COR-L47 (cell line): Measurements from ENCODE around the gene GRIK3.
"Not testable (repeated sequence)": the region's sequence is repeated elsewhere in the genome, so short reads cannot be mapped to it uniquely, and the experiment has no call there.

ENCODE experiments used
- DNase-seq: peaks from one replicate; lab custom pipeline; 2025; lab: John Stamatoyannopoulos, UW

GRIK3 gene

DNA sequence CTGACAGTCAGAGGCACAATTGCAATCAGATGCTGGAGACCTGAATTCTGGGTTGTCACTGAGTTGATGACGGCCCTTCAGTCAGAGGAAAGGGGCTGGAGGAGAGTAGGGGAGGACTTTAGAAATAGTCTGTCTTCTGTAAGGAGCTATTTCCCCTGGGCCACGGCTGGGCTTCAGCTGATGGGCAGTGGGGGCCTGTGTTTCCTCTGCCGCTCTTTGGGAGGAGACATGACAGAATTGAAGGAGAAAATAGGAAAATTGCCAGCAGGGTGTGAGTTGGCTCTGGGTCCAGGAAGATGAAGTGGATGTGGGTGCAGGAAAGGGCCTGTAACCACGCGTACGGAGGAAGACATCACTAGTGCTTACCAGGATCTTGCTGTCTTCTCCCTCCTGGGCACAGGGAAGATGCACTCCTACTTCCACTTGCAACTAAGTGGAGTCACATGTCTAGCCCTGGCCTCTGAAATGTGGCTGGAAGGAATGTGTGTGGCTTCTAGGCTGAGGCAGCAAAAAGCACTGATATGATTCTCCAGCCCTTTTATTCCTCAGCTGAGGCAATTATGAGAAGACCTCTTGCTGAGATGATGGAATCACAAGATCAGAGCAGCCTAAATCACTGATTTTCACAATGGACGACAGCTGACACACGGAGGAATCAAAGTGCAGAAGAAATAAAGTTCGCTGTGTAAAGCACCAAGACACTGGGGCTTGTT lies 250.0 kb downstream of the GRIK3 start:
- DNase-seq: no peak

DNA sequence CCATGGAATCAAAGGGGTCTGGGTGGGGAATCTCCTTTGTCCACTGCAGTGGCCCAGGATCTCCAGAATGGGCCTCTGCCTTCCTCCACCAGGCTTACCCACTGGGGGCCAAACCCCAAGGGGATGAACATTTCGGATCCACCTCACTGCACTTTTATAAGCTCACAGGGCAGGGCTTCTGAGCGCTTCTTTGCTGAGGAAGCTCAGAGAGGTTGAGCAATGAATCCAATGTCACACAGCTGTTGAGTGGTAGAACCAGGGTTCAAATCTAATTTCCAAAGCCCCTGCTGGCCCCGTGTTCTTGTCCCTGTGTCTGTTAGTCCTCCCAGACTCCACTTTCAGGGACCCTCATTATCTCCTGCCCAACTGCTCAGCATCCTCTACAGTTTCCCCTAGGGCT lies 250.8 kb downstream of the GRIK3 start:
- no peak for DNase-seq

DNA sequence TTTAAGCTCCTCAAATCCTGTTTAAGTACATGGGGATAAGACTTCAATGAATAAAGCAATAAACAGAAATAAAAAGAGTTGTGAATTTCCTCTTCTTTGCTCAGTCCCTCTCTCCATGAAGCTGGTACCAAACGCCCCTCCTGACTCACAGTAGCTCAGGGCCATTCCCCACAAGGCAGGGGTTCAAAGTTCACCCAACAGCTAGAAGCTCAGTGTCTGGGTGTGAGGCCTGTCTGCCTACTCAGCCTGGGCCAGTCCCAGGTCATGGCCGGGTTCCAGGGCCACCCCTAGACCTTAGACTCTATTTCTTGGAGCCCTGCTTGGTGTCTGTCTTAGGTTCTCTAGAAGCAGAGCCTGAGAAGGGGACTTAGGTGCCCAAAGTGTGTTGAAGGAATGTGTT lies 251.5 kb downstream of the GRIK3 start:
- no peak for DNase-seq

DNA sequence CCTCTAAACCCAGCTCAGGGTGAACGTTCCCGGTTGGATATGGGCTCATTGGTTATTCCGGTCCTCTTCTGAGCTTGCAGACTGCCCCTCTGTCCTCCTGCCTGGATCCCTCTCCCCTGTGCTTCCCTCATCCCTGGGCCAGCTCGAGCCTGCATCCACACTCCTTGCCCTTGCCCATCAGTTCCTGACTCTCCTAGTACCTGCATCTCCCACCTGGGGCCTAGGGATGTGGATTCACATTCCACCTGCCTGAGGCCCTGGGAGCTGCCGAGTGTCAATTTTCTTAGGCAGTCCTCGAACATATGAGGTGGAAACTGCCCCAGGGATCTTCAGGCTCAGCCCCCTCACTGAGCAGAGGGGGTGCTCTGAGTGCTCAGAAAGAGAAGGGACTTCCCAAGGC lies 252.2 kb downstream of the GRIK3 start:
- no peak for DNase-seq

DNA sequence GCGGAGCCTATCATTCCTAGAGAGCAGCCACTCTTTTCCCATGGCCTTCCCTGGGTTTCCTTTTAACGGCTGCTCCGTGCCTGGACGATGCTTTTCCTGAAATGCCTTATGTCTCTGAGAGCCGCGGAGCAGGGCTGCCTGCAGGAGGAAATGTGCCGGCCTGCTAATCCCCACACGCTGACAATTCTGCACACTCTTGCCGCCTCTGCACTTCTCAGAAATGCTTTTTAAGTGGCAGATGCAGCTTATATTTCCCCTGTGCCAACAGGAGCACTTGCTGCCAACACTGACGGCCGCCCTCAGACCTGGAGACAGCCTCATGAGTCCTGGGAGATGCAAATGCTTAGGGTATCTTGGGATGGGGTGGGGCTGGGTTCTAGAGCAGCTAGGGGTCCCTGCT lies 253.2 kb downstream of the GRIK3 start:
- no peak for DNase-seq

DNA sequence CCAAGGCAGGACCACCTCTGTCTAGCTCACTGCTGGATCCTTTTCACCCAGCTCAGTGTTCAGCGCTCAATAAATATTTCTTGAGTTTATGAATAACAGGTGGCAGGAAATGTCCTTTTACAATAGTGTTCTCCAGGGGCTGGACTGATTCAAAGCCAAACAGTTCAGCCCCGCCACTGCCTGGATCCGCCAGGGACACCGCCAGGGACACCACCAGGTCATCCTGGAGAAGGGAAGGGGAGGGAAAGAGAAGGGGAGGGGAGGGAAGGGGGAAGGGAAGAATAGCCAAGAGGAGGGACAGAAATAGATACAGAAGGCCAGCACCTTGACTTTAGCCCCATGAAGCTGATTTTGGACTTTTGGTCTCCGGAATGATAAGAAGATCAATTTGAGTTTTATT lies 255.6 kb downstream of the GRIK3 start:
- DNase-seq: peak; percentile 59

DNA sequence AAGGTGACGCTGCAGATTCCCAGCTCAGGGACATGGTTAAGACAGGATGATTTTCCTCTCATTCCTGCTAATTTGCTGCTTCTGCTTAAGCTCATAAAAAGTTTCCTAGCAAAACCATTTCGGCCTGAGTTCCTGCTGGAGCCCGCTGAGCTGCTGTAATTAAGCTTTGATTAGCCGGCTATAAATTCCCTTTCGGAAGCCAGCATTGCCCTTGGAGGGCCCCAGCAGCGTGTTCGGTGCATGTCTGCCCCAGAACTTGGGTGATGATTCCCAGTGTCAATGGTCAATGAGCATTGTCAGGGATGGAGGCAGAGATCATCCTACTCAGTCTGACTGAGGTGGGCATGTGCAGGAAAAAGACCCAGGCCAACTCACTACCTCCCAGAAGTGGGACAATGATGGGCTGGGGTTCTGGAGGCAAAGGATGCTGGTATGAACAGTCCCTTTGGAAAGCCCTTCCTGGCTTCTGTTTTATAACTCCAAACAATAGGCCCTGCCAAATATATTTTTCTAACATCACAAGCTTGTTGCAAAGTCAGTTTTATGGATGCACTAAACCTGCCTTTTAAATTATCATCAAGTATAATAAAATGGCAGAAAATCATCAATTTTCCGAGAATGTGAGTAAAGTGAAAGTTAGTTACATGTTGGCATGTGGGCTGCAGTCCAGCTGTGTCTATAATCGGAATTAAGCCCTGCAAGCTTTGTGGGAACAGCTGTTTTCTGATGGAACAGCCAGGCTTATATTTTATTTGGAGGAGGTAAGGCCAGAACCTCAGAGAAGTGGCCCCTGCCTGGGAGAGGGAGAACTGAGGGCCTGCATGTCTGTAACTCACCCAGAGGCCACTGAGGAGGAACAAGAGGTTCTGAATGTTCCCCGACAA lies 257.1 kb downstream of the GRIK3 start:
- no peak for DNase-seq

DNA sequence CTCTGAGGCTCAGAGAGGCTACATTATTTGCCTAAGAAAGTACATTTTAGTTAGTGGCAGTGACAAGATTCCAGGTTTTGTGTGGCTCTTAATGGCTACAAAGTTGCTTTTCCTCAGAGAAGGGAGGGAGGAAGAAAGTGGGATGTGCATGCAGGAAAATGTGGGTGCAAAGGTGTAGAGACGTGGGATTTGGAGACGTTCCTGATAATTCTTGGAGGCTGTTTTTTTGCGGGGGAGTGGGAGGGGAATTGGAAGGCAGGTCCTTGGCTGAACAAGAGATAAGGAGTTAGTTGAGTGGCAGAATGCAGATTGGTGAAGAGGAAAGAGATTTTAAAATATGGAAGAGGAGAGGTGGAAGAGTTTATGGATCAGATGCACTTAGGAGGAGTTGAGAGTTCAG lies 258.1 kb downstream of the GRIK3 start:
- no peak for DNase-seq

DNA sequence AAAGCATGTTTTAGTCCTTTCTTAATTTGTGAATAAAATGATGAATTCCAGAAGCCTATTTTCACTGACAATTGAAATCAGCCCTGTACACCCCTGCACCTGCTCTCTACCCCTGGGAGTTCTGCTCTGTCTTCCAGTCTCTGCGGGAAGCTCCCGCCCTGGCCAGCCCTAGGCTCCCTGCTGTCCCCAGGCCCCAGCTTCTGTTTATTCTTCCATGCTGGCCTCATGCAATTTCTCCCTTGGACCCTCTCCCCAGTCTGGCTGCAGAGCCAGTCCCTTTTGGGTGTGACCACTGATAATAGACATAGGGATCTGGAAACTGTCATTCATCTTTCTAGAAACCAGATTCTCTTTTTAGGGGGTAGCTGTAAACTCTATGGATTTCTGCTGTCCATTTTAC lies 258.6 kb downstream of the GRIK3 start:
- peak; percentile 90 for DNase-seq

DNA sequence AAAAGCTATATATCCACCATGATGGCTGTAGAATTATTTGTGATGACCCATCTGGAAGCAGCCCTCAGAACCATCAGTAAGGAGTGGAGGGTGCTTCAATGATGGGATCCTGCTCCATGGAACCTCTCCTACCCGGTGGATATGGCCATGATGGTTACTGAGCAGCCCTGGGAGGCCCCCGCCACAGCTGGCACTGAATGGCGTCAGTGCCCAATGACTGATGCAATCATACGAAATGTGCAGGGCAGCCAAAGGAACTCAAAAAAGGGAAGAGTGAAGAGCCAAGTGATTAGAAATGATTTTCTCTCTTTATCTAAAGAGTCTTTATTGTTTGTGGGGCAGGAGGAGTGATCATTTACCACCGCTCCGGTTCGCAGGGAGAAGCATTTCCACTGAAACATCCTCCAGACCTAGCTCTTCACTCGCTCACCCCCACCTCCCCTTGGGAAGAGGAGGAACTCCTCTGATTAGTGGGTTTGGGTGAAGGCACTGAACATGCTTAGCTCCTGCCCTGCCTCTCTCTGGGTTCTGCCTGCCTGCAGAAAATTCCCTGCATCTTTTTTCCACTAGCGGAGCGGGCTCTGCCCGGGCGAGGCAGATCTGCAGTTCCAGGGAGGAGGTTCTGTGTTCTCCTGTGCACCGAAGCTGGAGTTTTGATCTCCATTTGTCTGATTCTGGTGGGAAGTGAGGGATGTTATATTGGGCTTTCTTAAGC lies 260.3 kb downstream of the GRIK3 start:
- DNase-seq: no peak

DNA sequence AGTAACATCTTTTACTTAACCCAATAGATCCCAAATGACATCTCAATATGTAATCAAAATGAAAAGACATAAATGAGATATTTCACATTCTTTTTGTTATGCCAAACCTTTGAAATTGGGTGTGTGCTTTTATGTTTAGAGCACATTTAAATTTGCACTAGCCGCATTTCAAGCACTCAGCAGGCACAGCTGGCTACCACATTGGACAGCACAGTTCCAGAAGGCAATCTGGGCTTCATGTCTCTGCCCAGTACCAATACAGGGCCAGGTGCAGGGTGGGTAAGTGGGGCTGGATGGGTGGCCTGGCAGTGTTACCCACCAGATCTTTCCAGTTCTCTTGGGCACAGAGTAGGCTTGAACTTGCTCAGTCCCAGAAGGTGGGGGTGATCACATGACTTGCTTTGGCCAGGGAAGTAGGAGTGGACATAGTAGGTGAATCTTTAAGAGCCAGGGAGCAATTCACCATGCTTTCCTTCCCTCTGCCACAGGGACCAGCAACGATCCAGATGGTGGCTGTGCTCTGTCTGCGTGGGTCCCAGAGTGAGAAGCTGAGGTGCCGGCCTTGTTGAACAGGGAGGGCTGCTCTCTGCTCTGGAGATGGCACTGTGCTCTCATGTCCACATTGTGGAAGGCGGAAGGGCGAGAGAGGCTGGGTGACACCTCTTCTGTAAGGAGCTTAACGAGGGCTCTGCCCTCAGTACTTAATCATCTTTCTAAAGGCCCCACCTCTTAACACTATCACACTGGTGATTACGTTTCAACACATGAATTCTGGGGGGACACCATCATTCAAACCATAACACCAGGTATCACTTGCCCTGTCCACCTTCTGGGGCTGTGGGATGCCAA lies 261.4 kb downstream of the GRIK3 start:
- no peak for DNase-seq

DNA sequence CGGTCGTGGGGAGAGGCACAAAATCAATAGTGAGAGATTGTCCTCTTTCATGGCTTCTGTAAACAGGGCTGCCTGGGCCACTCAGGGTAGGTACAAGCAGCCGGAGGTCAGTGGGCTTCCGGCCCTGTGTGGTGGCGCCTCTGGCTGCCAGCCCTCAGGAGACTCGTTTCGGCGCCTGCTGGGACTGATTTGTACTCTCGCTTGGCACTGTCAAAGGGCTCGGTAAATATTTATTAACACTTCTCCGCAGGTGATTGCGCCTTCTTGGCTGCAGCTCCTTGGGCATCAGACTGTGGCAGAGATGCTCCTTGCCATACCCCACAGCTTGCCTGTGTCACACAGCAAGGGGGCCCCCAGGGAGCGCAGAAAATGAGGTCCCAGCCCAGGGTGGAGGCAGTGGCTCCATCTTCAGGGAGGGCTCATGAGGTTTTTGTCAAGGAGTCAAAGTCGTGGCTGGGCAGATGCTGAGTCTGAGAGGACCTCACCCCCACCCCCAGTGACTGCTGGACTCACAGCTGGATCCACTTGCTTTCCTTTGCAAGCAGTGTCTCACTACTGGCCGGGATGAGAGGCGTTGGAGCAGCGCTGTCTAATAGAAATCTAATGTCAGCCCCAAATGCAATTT lies 262.5 kb downstream of the GRIK3 start:
- DNase-seq: peak; percentile 94

DNA sequence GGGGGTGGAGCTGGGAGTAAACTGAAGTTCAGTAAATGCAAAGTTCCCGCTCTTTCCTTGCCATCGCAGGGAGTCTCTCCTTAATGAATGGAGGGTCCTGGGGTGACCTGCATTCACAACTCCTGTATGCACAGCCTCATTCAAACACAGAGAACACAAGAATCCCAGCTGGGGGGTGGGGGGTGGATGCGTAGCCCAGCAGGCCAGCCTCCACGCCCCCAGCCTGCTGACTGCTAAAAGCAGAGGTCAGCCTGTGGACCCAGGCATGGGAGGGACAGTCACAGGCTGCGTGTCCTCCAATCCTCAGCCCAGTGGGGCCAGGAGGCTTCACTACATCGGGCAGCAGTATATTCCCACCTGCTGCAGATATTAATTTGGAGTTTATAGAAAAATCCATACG lies 263.1 kb downstream of the GRIK3 start:
- peak; percentile 72 for DNase-seq

DNA sequence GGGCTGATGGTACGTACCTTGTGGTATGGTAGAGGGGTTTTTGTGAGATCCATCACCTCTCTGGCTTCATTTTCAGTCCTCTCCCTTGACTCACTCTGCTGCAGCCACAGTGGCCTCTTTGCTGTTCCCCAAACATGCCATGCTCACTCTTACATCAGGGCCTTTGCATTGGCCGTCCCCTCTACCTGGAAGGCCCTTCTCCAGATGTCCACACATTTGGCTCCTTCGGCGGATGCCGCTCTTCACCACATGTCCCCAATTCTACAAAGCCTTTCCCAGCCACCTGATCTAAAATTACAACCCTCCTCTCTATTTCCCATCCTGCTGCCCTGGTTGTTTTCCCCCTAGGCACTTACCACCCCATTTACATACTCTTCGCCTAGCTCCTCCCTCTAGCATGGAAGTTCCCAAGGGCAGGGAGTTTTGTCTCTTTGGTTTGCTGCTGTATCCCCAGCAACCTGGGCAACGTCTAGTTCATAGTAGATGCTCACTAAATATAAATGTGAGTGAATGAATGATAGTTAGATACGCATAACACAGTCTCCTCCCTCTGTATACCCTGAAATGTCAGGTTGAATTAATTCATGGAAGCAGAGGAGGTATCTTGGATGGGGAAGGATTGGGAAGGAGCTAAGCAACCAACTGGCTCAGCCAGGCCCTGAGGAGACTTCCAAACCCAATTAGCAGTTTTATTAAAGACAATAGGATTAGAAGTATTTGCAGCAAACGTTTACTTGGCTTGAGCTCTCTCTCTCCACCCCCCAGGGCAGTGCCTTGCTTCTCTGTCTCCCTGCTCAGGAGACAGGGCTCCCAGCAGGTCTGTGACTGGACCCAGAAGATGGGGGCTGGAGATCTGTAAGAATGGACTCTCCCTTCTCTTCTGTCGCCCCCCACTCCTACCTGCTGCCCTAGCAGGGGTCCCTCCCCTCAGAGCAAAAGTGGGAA lies 264.2 kb downstream of the GRIK3 start:
- DNase-seq: no peak

DNA sequence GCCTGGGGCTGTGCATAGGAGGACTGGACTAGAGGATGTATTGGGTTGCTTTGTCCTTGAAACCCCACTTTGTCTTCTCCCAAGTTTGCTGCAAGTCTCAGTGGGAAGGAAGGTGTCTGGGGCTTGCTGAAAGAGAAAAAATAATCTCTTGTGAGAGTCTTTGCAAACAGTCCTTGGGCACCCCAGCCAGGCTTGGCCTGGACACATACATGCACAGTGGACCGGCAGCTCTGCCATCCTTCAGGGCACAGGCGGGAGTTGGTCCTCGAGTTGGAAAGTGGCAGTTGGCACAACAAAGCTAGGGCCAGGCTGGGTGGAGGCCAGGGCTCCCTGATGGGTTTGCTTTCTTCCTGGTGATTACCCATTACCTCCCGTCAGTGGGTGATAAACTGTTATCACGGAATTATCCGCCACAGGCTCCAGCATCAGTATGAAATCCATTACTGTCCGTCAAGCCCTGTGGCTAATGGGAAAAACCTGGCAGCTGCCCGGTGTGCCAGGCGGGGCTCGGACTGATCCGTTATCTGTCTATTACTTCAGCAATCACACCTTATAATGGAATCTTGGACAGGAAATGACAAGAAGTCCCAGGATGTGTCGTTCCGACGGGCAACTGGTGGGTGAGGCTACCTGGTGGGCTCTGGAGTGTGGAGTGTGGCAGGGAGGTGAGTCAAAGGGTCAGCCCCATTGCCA lies 265.7 kb downstream of the GRIK3 start:
- peak; percentile 73 for DNase-seq

DNA sequence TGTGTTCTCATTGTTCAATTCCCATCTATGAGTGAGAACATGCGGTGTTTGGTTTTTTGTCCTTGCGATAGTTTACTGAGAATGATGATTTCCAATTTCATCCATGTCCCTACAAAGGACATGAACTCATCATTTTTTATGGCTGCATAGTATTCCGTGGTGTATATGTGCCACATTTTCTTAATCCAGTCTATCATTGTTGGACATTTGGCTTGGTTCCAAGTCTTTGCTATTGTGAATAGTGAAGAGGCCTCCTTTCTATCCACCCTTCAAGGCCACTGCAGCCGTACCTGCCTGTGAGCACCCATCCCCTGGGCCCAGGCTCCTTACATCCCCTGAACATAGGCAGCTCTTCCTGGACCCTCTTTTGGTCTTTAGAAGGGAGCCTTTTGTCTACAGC lies 266.9 kb downstream of the GRIK3 start:
- not testable (repeated sequence) for DNase-seq

DNA sequence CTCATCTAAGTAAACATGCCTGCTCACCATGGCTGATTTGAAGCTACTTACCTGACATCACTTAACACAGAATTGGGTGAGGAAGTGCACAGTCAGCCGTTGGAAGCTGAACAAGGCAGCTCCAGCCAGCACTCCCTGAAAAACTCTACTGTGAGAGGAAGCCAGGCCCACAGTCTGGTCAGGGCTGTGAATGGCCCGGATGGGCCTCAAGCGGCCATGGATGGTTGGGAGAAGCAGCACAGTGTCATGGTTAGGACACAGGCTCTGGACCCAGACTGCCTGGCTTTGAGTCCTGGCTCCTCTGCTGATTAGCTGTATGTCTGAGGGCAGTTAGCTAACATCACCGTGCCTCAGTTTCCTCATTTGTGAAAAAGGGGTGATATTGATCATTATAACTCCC lies 267.8 kb downstream of the GRIK3 start:
- no peak for DNase-seq

DNA sequence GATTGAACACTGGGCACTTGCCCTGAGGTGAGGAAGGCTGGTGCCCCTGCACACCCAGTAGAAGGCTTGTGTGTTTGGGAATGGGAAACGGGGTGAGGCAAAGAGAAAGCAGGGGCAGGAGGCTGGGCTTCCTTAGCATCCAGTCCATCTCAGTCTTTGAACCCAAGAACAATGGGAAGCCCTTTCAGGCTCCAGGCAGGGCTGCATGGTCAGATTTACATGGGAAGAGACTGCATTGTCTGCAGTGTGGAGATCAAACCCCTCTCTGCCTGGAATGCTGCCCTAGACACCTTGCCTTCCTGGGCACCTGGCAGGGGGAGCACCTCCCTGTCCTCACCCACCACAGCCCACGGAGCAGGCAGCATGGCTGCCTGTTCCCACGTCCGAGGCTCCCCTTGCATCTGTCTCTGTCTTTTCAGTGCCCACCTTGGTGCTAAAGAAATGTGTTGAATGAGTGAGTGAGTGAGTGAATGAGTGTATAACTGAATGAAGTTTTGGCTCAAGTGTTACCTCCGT lies 268.5 kb downstream of the GRIK3 start:
- no peak for DNase-seq

DNA sequence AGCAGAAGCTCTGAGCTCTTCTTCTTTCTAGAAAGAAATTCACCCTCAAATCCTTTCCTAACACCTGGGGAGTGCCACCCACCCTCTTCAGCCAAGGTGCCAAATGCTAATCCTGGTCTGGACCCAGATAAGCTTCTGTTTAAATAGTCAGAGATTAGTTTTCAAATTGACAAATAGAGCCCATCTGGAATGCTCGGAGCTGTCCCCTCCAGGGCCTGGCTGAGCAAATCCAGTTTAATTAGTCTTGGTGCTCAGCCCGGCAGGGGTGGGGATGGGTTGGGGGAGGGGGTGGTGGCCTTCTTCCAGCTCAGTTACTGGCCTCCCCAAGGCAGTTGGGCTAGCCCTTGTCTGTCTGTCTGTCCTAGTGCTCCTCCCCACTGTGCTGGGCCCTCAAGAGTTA lies 269.5 kb downstream of the GRIK3 start:
- DNase-seq: no peak
